SU-DHL-6 (cell line): Measurements from ENCODE around the gene CDC42BPA.

Experiments used
- H2AFZ ChIP-seq: fragments of 200-600 bp; sonication (generic); 2 replicates; pipeline ENCODE4 v1.6.1; 2014; ENCODE audit warnings: low read depth, mild to moderate bottlenecking, moderate library complexity, mixed read lengths, antibody characterized with exemption, low read length; ENCODE audit not compliant: severe bottlenecking
- H3F3A ChIP-seq: fragments of 200-600 bp; shearing (Covaris generic); 2 replicates; pipeline ENCODE4 v1.6.0; 2016; ENCODE audit warnings: antibody characterized with exemption, mild to moderate bottlenecking; ENCODE audit not compliant: insufficient read depth
- H3K27ac ChIP-seq: fragments of 200-600 bp; sonication (generic); 2 replicates; pipeline ENCODE4 v1.5.1; 2016; ENCODE audit warnings: low read depth, mild to moderate bottlenecking, low read length, moderate library complexity, mixed read lengths
- H3K27me3 ChIP-seq: fragments of 200-600 bp; sonication (generic), shearing (Covaris generic); 2 replicates; pipeline ENCODE4 v1.6.0; 2014; ENCODE audit warnings: mild to moderate bottlenecking, low read length
- H3K36me3 ChIP-seq: fragments of 200-600 bp; sonication (generic); 2 replicates; pipeline ENCODE4 v1.6.1; 2014; ENCODE audit warnings: mild to moderate bottlenecking, low read length, mixed read lengths
- H3K4me2 ChIP-seq: fragments of 300-600, 200-600 bp; shearing (Covaris generic), sonication (generic); 2 replicates; pipeline ENCODE4 v1.6.0; 2014; ENCODE audit warnings: low read length, low read depth, mild to moderate bottlenecking; ENCODE audit not compliant: poor library complexity, severe bottlenecking
- H3K4me3 ChIP-seq: fragments of 200-600 bp; sonication (generic); 2 replicates; pipeline ENCODE4 v1.5.1; 2014; ENCODE audit warnings: antibody characterized with exemption, low read length, mild to moderate bottlenecking, mixed read lengths; ENCODE audit not compliant: insufficient read depth, poor library complexity, severe bottlenecking
- H3K79me2 ChIP-seq: fragments of 200-600 bp; sonication (generic); 2 replicates; pipeline ENCODE4 v1.6.1; 2014; ENCODE audit warnings: mild to moderate bottlenecking, low read length, moderate library complexity; ENCODE audit not compliant: insufficient read depth
- H3K9ac ChIP-seq: fragments of 200-600 bp; sonication (generic); 2 replicates; pipeline ENCODE4 v1.7.0; 2014; ENCODE audit warnings: mild to moderate bottlenecking, low read length
- H3K9me2 ChIP-seq: fragments of 200-600 bp; sonication (generic); replicated peaks from 2 replicates; pipeline ENCODE4 v1.6.1; 2014; ENCODE audit warnings: low read length; ENCODE audit not compliant: insufficient read depth
- H3K9me3 ChIP-seq: fragments of 200-600 bp; sonication (generic); 2 replicates; pipeline ENCODE4 v1.6.1; 2014; ENCODE audit warnings: low read length, mixed read lengths; ENCODE audit not compliant: insufficient read depth
- H4K20me1 ChIP-seq: fragments of 200-600 bp; sonication (generic); 2 replicates; pipeline ENCODE4 v1.6.1; 2014; ENCODE audit warnings: low read depth, mild to moderate bottlenecking, antibody characterized with exemption, low read length, moderate library complexity, mixed read lengths
- EZH2phosphoT487 ChIP-seq: fragments of 200-600 bp; sonication (generic), shearing (Covaris generic); conservative IDR thresholded peaks from 2 replicates; pipeline ENCODE4 v1.6.1; 2018; ENCODE audit warnings: mild to moderate bottlenecking, antibody characterized with exemption, low read length, moderate library complexity, mixed read lengths
- TF ChIP-seq, protein P1 (sequence below): fragments of 200-600 bp; sonication (generic); IDR thresholded peaks from one replicate; pipeline ENCODE4 v1.5.1; 2017; ENCODE audit warnings: antibody characterized with exemption, mild to moderate bottlenecking, low read length, moderate library complexity; ENCODE audit not compliant: insufficient read depth, poor library complexity, severe bottlenecking

Gene CDC42BPA

DNA sequence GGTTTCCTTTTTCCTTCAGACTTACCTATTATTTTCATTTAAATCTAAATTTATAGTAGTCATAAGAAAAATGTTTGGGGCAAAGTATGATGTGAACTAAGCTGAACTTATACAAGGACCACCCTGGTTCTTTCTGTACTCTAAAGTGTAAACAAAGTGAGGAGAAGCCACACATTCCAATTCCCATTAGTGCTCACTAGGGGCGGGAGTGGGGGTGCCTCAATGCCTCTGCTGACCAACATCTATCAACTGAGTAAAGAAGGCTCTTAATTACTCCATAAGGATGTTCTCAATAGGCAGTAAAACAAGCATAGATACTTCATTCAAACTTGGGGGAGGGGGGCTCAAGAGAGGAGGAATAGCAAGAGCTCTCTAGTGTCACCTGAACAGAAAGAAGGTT is 151.7 kb downstream of the CDC42BPA start:
- Histone ChIP-seq H3K27me3 (no peaks in the 10 kb centered on the region), H2AFZ (no peak overlapping the region), H3K9me2 (no peaks in the 10 kb centered on the region), H3K27ac (no peak overlapping the region), H3K4me3 (no peak overlapping the region), H3K79me2 (no peaks in the 10 kb centered on the region), H3K9ac (no peak overlapping the region), H3K4me2 (no peak overlapping the region), H3F3A (no peaks in the 10 kb centered on the region), H3K36me3 (no peaks in the 10 kb centered on the region), H3K9me3 (no peaks in the 10 kb centered on the region), H4K20me1 (no peaks in the 10 kb centered on the region)
- TF ChIP-seq, protein P1, sequence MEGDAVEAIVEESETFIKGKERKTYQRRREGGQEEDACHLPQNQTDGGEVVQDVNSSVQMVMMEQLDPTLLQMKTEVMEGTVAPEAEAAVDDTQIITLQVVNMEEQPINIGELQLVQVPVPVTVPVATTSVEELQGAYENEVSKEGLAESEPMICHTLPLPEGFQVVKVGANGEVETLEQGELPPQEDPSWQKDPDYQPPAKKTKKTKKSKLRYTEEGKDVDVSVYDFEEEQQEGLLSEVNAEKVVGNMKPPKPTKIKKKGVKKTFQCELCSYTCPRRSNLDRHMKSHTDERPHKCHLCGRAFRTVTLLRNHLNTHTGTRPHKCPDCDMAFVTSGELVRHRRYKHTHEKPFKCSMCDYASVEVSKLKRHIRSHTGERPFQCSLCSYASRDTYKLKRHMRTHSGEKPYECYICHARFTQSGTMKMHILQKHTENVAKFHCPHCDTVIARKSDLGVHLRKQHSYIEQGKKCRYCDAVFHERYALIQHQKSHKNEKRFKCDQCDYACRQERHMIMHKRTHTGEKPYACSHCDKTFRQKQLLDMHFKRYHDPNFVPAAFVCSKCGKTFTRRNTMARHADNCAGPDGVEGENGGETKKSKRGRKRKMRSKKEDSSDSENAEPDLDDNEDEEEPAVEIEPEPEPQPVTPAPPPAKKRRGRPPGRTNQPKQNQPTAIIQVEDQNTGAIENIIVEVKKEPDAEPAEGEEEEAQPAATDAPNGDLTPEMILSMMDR: no peak
- TF ChIP-seq EZH2phosphoT487: no peak

DNA sequence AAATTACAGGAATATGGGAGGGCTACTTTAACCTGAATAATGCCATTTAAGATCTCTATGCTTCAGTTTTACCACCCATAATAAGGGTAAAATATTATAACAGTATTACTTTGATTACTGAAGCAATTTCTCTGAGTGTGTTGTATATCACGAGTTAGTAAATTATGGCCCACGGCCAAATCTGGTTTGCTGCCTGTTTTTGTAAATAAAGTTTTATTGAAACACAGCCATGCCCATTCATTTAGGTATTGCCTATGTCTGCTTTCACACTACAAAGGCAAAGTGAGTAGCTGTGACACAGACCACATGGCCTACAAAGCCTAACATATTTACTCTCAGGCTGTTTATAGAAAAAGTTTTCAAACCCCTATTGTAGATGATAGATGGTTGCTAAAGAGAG is 156.8 kb downstream of the CDC42BPA start:
- H4K20me1 ChIP-seq: no peaks in the 10 kb centered on the region
- H3F3A ChIP-seq: no peaks in the 10 kb centered on the region
- no peaks in the 10 kb centered on the region for H3K9me2 ChIP-seq
- no peaks in the 10 kb centered on the region for H3K79me2 ChIP-seq
- no peak overlapping the region for H3K4me2 ChIP-seq
- H3K4me3 ChIP-seq: no peak overlapping the region
- TF ChIP-seq, protein P1: no peak
- TF ChIP-seq EZH2phosphoT487: no peak
- no peak overlapping the region for H3K9ac ChIP-seq
- no peaks in the 10 kb centered on the region for H3K36me3 ChIP-seq
- no peaks in the 10 kb centered on the region for H3K27me3 ChIP-seq
- no peak overlapping the region for H2AFZ ChIP-seq
- H3K9me3 ChIP-seq: no peaks in the 10 kb centered on the region
- H3K27ac ChIP-seq: no peak overlapping the region

DNA sequence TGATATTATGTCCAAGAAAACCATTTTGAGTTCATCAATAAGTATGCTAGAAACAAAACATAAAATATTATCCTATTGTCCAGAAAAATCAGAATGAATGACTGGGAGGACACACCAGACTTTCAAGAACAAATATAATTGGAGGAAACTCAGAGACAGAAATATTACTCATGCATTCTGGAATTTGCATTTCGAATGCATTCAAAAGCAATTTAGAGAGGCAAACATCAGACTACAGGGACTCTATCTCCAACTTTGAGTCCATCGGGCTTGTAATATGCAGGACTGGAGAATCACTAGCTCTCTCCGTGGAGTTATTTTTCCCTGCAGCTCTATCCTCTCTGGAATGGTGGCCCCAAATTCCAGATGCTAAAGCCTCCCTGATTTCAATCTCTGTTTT is 161.8 kb downstream of the CDC42BPA start:
- Histone ChIP-seq H3K9me3 (no peaks in the 10 kb centered on the region), H3K4me2 (no peak overlapping the region), H3K4me3 (no peak overlapping the region), H3K36me3 (no peaks in the 10 kb centered on the region), H3K27ac (no peak overlapping the region), H2AFZ (no peak overlapping the region), H3F3A (no peaks in the 10 kb centered on the region), H3K9ac (no peak overlapping the region), H3K79me2 (no peaks in the 10 kb centered on the region), H3K9me2 (no peaks in the 10 kb centered on the region), H3K27me3 (no peaks in the 10 kb centered on the region), H4K20me1 (no peaks in the 10 kb centered on the region)
- TF ChIP-seq EZH2phosphoT487: no peak
- TF ChIP-seq, protein P1: no peak

DNA sequence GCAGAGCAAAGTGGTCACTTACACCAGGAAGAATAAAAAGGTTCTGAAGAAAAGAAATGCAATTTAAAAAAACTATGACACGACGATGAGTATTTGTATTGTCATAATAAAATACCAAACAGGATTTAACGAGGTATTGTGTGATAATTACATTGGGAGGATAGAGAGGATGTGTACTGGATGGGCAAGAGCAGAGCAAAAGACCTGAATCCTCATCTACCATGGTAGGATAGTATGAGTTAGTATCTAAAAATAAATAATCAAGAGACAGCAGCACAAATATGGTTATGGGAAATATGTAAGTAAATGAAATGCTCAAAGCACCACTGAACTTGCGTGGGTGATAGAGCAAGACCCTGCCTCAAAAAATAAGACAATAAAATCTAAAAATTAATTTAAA is 162.6 kb downstream of the CDC42BPA start:
- no peaks in the 10 kb centered on the region for H4K20me1 ChIP-seq
- no peaks in the 10 kb centered on the region for H3K9me2 ChIP-seq
- no peaks in the 10 kb centered on the region for H3K79me2 ChIP-seq
- H3K27me3 ChIP-seq: no peaks in the 10 kb centered on the region
- no peak overlapping the region for H2AFZ ChIP-seq
- no peak overlapping the region for H3K4me3 ChIP-seq
- H3K27ac ChIP-seq: no peak overlapping the region
- no peaks in the 10 kb centered on the region for H3F3A ChIP-seq
- no peak overlapping the region for H3K9ac ChIP-seq
- no peak for TF ChIP-seq EZH2phosphoT487
- TF ChIP-seq, protein P1: no peak
- H3K4me2 ChIP-seq: no peak overlapping the region
- no peaks in the 10 kb centered on the region for H3K9me3 ChIP-seq
- H3K36me3 ChIP-seq: no peaks in the 10 kb centered on the region
